CD4-positive, alpha-beta T cell (primary cell): ENCODE data around the gene FAM184A. TPM values are rescaled to one million over a fixed set of nuclear protein-coding genes. Genes with fewer than 3 reads are reported as not detected.

Experiments
- ATAC-seq: fragments of 200-7000 bp; cut with Tn5 transposase; one replicate; pipeline ENCODE4 v1.10.0; 2022; ENCODE audit warnings: mild to moderate bottlenecking; ENCODE audit not compliant: poor library complexity
- CTCF ChIA-PET: fragments of 350-600 bp; sonication (Branson Sonifier 250); formaldehyde crosslinking; loops from one replicate; lab custom pipeline; 2021; ENCODE audit warnings: antibody characterized with exemption, inconsistent platforms; lab: Charles Lee
- POLR2A ChIA-PET: fragments of 350-600 bp; sonication (Branson Sonifier 250); formaldehyde crosslinking; loops from one replicate; lab custom pipeline; 2021; ENCODE audit warnings: antibody characterized with exemption, inconsistent platforms; lab: Charles Lee
- DNase-seq, 14 experiments: peaks; one replicate each; pipeline ENCODE4 v3.0.0-alpha.2; 2013 to 2020; ENCODE audit warnings: mixed read lengths in 2 of 14
- H3K27ac ChIP-seq, 2 donors: one replicate each; pipeline versions ENCODE4 v1.5.1 to v1.7.0; 2013; ENCODE audit warnings: low read length in 2 of 2, low read depth in 1 of 2, mild to moderate bottlenecking in 1 of 2
- H3K27me3 ChIP-seq, 2 experiments: 1 replicate in 1 of 2; 2 replicates in 1 of 2; pipeline versions ENCODE4 v1.6.1 to v1.7.0; 2013; ENCODE audit warnings: low read length in 2 of 2, control low read depth in 1 of 2, mild to moderate bottlenecking in 1 of 2, moderate library complexity in 1 of 2; ENCODE audit not compliant: insufficient read depth in 2 of 2, control insufficient read depth in 1 of 2
- H3K36me3 ChIP-seq: one replicate; pipeline ENCODE4 v1.6.1; 2013; ENCODE audit warnings: low read length, control low read depth; ENCODE audit not compliant: insufficient read depth
- H3K4me1 ChIP-seq: one replicate; pipeline ENCODE4 v1.6.1; 2013; ENCODE audit warnings: low read length, control low read depth; ENCODE audit not compliant: insufficient read depth
- H3K4me3 ChIP-seq: one replicate; pipeline ENCODE4 v1.5.1; 2013; ENCODE audit warnings: mild to moderate bottlenecking, low read length, moderate library complexity
- H3K9me3 ChIP-seq, 2 experiments: 1 replicate in 1 of 2; 2 replicates in 1 of 2; pipeline versions ENCODE4 v1.6.1 to v1.7.0; 2013; ENCODE audit warnings: low read length in 2 of 2, mild to moderate bottlenecking in 2 of 2, control low read depth in 1 of 2, moderate library complexity in 1 of 2; ENCODE audit not compliant: control insufficient read depth in 1 of 2, insufficient read depth in 1 of 2
- H3K27ac Mint-ChIP-seq: one replicate; pipeline ENCODE4 v1.8.0; 2020; ENCODE audit warnings: mixed read lengths
- H3K27me3 Mint-ChIP-seq: one replicate; pipeline ENCODE4 v1.8.0; 2021; ENCODE audit warnings: mixed read lengths
- H3K36me3 Mint-ChIP-seq: one replicate; pipeline ENCODE4 v1.8.0; 2021; ENCODE audit warnings: low read depth, mixed read lengths
- H3K4me1 Mint-ChIP-seq: one replicate; pipeline ENCODE4 v1.8.0; 2021; ENCODE audit warnings: low read depth, mixed read lengths
- H3K4me3 Mint-ChIP-seq: one replicate; pipeline ENCODE4 v1.8.0; 2020; ENCODE audit warnings: mild to moderate bottlenecking, mixed read lengths
- H3K9me3 Mint-ChIP-seq: one replicate; pipeline ENCODE4 v1.8.0; 2020; ENCODE audit warnings: mixed read lengths
- intact Hi-C, 2 experiments: fragments of 100-400 bp; cut with DNase I in 1 of 2; cut with micrococcal nuclease in 1 of 2; formaldehyde crosslinking; loops; one replicate each; pipeline versions ENCODE4 v1.15.1 to v1.9.0; 2023 to 2025; cut with DNase I, micrococcal nuclease
- total RNA-seq, 174 experiments: library from RNA in 2 of 174; stranded (reverse) in 2 of 174; gene quantifications; one replicate each; pipeline ENCODE4 v1.2.3 and lab custom pipeline; 2021 to 2026
- TF ChIP-seq, protein P1 (sequence below): fragments of 200-600 bp; IDR thresholded peaks from one replicate; pipeline ENCODE4 v1.8.0; 2022; ENCODE audit warnings: antibody characterized with exemption, mild to moderate bottlenecking

The FAM184A gene
- total RNA-seq, 2 experiments from 2014 or later: 2.9 to 3.3 TPM

DNA sequence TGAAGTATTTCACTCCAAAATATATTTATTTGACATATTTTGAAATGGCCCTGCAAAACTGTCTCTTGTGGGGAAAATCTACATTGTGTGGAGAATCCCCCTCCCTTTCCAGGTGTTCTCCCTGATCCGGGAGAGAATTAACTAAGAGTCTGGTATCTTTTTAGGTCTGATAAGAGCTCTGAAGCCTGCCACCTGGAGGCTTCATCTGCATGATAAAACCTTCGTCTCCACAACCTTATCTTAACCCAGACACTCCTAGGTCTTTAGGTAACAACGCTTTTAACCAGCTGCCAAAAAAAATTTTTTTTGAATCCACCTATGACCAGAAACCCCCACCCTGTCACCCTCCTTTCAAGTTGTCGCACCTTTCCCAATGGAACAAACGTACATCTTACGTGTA lies 43.0 kb downstream of the FAM184A start:
- H3K36me3 ChIP-seq: no peaks in the 10 kb centered on the region
- TF ChIP-seq, protein P1, sequence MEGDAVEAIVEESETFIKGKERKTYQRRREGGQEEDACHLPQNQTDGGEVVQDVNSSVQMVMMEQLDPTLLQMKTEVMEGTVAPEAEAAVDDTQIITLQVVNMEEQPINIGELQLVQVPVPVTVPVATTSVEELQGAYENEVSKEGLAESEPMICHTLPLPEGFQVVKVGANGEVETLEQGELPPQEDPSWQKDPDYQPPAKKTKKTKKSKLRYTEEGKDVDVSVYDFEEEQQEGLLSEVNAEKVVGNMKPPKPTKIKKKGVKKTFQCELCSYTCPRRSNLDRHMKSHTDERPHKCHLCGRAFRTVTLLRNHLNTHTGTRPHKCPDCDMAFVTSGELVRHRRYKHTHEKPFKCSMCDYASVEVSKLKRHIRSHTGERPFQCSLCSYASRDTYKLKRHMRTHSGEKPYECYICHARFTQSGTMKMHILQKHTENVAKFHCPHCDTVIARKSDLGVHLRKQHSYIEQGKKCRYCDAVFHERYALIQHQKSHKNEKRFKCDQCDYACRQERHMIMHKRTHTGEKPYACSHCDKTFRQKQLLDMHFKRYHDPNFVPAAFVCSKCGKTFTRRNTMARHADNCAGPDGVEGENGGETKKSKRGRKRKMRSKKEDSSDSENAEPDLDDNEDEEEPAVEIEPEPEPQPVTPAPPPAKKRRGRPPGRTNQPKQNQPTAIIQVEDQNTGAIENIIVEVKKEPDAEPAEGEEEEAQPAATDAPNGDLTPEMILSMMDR: no peak
- H3K4me1 Mint-ChIP-seq: no peaks in the 10 kb centered on the region
- H3K4me1 ChIP-seq: no peaks in the 10 kb centered on the region
- no peaks in the 10 kb centered on the region for H3K9me3 Mint-ChIP-seq
- no peak for ATAC-seq
- no peaks in the 10 kb centered on the region for H3K27me3 ChIP-seq
- H3K4me3 Mint-ChIP-seq: no peak overlapping the region
- no peaks in the 10 kb centered on the region for H3K36me3 Mint-ChIP-seq
- ChIA-PET POLR2A (no interaction called here), CTCF (no interaction called here)
- H3K27ac Mint-ChIP-seq: no peak overlapping the region
- H3K4me3 ChIP-seq: no peak overlapping the region
- no peak overlapping the region for H3K27ac ChIP-seq
- H3K27me3 Mint-ChIP-seq: no peaks in the 10 kb centered on the region
- H3K9me3 ChIP-seq: no peaks in the 10 kb centered on the region
- no peak for DNase-seq
- intact Hi-C loops: no loop called here

DNA sequence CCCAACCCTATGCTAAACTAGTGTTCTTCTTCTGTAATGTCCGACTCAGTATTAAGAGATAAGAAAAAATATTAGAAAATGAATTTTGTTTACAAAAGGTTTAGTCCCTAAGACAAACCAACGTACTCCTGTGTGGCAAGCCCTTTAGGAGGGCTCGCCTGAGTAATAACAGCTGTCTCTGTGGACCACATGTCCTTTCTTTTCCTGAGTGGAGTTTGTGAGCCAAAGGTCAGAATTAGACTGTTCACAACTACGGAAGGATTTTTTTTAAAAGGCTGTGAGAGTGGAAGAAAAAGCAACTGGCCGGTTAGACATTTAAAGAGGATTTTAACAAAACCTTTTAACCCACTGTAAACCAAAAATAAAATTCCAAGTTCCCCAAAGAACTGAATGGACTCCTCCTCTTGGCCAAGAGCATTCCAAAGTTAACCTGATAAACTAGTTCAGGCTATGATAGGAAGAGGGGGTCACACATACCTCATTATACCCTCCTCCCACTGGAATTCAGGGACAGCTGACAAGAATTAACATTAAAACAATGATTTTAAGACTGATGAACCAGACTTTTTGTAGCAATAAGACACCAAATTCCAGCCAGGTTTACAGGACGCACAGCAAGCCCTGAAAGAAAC lies 43.5 kb downstream of the FAM184A start:
- ChIA-PET POLR2A (no interaction called here), CTCF (no interaction called here)
- Histone ChIP-seq H3K4me3 (no peak overlapping the region), H3K27me3 (no peaks in the 10 kb centered on the region), H3K9me3 (no peaks in the 10 kb centered on the region), H3K36me3 (no peaks in the 10 kb centered on the region), H3K27ac (no peak overlapping the region), H3K4me1 (no peaks in the 10 kb centered on the region)
- Mint-ChIP-seq H3K9me3 (no peaks in the 10 kb centered on the region), H3K27ac (no peak overlapping the region), H3K27me3 (no peaks in the 10 kb centered on the region), H3K4me3 (no peak overlapping the region), H3K36me3 (no peaks in the 10 kb centered on the region), H3K4me1 (no peaks in the 10 kb centered on the region)
- DNase-seq (no peak), ATAC-seq (no peak)
- intact Hi-C loops: no loop called here
- TF ChIP-seq, protein P1: no peak

DNA sequence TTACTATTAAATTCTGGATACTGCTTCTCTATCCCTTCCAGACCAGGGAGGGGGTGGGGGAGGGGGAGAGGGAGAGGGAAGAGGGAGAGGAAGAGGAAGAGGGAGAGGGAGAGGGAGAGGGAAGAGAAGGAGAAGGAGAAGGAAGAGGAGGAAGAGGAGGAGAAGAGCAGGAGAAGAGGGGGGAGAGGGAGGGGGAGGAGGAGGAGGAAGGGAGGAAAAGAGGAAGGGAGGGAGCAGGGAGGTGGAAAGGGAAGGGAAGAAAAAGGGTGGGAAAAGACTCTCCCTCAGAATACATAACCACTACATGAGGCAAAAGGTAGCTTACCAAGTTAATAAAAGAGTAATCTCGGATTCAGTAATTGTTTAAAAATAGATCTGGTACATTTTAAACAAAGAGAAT lies 46.0 kb downstream of the FAM184A start:
- H3K36me3 ChIP-seq: no peaks in the 10 kb centered on the region
- H3K4me1 ChIP-seq: no peaks in the 10 kb centered on the region
- TF ChIP-seq, protein P1: no peak
- Mint-ChIP-seq H3K27me3 (no peaks in the 10 kb centered on the region), H3K27ac (no peak overlapping the region), H3K4me1 (no peaks in the 10 kb centered on the region), H3K36me3 (no peaks in the 10 kb centered on the region), H3K9me3 (no peaks in the 10 kb centered on the region), H3K4me3 (no peak overlapping the region)
- H3K27me3 ChIP-seq: no peaks in the 10 kb centered on the region
- ATAC-seq (no peak), DNase-seq (no peak)
- no peak overlapping the region for H3K27ac ChIP-seq
- H3K4me3 ChIP-seq: no peak overlapping the region
- ChIA-PET CTCF (interaction anchor here (0.8 kb wide), 1 partner anchor 8 kb away, joined by 3 read pairs; no protein-coding TSS in a partner anchor), POLR2A (no interaction called here)
- H3K9me3 ChIP-seq: no peaks in the 10 kb centered on the region
- intact Hi-C loops: no loop called here
